Retinal pigment epithelial cell (primary cell): Measurements from ENCODE around the gene SLC4A4.

Source experiments
- DNase-seq: peaks from one replicate; pipeline ENCODE4 v3.0.0-alpha.2; 2010; ENCODE audit warnings: low read depth
- H3K4me3 ChIP-seq: 2 replicates; pipeline ENCODE4 v1.5.1; 2011; ENCODE audit warnings: mild to moderate bottlenecking, low read length, control low read depth, moderate library complexity
- TF ChIP-seq, protein P1 (sequence below): conservative IDR thresholded peaks from 2 replicates; pipeline ENCODE4 v1.5.1; 2011; ENCODE audit warnings: low read depth, low read length, control low read depth, inconsistent platforms

SLC4A4 gene

DNA sequence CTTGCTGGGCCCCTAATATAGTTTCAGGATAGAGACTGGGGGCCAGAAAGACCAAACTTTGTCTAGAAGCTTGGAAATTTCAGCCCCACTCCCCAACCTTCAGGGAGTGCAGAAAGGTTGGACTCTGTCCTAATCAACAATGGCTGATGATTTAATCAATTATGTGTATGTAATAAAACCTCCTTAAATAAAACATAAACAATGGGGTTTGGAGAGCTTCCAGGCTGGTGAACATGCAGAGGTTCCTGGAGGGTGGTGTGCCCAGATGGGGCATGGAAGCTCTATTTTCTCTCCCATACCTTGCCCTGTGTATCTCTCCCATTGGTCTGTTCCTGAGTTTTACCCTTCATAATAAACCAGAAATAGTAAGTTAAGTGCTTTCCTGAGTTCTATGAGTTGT, 270.8 kb downstream of the SLC4A4 start:
- TF ChIP-seq, protein P1, sequence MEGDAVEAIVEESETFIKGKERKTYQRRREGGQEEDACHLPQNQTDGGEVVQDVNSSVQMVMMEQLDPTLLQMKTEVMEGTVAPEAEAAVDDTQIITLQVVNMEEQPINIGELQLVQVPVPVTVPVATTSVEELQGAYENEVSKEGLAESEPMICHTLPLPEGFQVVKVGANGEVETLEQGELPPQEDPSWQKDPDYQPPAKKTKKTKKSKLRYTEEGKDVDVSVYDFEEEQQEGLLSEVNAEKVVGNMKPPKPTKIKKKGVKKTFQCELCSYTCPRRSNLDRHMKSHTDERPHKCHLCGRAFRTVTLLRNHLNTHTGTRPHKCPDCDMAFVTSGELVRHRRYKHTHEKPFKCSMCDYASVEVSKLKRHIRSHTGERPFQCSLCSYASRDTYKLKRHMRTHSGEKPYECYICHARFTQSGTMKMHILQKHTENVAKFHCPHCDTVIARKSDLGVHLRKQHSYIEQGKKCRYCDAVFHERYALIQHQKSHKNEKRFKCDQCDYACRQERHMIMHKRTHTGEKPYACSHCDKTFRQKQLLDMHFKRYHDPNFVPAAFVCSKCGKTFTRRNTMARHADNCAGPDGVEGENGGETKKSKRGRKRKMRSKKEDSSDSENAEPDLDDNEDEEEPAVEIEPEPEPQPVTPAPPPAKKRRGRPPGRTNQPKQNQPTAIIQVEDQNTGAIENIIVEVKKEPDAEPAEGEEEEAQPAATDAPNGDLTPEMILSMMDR, result no peak
- DNase-seq, result no peak

DNA sequence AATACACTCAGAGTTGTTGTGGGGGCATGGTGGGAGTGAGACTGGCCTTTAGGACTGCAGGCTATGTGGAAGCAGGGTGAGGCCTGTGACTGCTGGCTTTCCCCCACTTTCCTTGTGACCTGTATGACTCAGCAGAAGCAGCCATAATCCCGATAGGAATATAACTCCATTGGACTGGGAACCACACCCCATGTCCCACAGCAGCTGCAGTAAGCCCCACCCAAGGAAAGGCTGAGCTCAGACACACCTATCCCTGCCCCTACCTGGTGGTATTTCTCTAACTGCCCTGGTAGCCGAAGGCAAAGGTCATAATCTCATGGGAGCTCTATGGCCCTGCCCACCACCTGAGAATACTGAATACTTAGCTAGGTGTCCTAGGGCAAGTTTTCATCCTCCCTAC, 275.8 kb downstream of the SLC4A4 start:
- no peak overlapping the region for H3K4me3 ChIP-seq
- DNase-seq, result peak; percentile 31
- TF ChIP-seq, protein P1, result no peak

More for the DNA sequence above, 270.8 kb downstream of the SLC4A4 start:
- H3K4me3 ChIP-seq, result no peak overlapping the region

DNA sequence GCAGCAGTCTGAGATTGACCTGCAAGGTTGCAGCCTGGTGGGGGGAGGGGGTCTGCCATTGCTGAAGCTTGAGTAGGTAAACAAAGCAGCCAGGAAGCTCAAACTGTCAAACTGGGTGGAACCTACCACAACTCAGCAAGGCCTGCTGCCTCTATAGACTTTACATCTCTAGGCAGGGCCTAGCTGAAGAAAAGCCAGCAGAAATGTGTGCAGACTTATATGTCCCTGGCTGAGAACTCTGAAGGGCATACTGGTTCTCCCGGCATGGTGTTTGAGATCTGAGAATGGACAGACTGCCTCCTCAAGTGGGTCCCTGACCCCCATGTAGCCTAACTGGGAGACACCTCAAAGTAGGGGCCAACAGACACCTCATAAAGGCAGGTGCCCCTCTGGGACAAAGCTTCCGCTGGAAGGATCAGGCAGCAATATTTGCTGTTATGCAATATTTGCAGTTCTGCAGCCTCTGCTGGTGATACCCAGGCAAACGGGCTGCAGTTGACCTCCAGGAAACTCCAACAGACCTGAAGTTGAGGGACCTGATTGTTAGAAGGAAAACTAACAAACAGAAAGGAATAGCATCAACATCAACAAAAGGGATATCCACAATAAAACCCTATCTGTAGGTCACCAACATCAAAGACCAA, 277.5 kb downstream of the SLC4A4 start:
- TF ChIP-seq, protein P1, result no peak
- no peak overlapping the region for H3K4me3 ChIP-seq
- DNase-seq, result no peak
